K562 (cell line): ENCODE measurements around the gene ZNF839. TPM values are rescaled to one million over a fixed set of nuclear protein-coding genes. Genes with fewer than 3 reads are reported as not detected.

Experiments used
- BHLHE40 ChIP-seq: IDR thresholded peaks from 2 replicates; pipeline ENCODE4 v1.6.1; 2011; ENCODE audit warnings: low read length, improper control_type of control experiment
- BRF1 ChIP-seq: IDR thresholded peaks from 3 replicates; pipeline ENCODE4 v1.6.1; 2011; ENCODE audit warnings: borderline replicate concordance, mild to moderate bottlenecking; ENCODE audit not compliant: insufficient read length; ENCODE audit errors: extremely low read depth
- ESRRA ChIP-seq: fragments of 450-650 bp; IDR thresholded peaks from 2 replicates; pipeline ENCODE4 v1.6.1; 2014; ENCODE audit warnings: low read depth, mild to moderate bottlenecking, moderate library complexity, borderline replicate concordance
- HDAC1 ChIP-seq, 2 experiments: fragments of 450-650 bp; IDR thresholded peaks; 2 replicates each; pipeline ENCODE4 v1.6.1; 2016 to 2017; ENCODE audit warnings: inconsistent platforms in 1 of 2, mild to moderate bottlenecking in 1 of 2, moderate library complexity in 1 of 2
- HMGXB4 ChIP-seq: sonication (generic); formaldehyde crosslinking; IDR thresholded peaks from 2 replicates; pipeline ENCODE4 v1.8.1; 2023; ENCODE audit warnings: mild to moderate bottlenecking, missing genetic modification reagents
- IFI16 ChIP-seq: fragments of 250-450 bp; sonication (Bioruptor Pico); IDR thresholded peaks from 2 replicates; pipeline ENCODE4 v2.1.2; 2022; ENCODE audit warnings: mild to moderate bottlenecking, inconsistent platforms
- NELFE ChIP-seq: IDR thresholded peaks from 2 replicates; pipeline ENCODE4 v1.6.1; 2011; ENCODE audit warnings: mild to moderate bottlenecking; ENCODE audit not compliant: insufficient read depth, insufficient read length
- REST ChIP-seq, 2 experiments: fragments of 450-650 bp; formaldehyde crosslinking in 1 of 2; IDR thresholded peaks; 2 replicates each; pipeline versions ENCODE4 v1.4.0 to v1.6.1; 2014 to 2020; ENCODE audit warnings: mild to moderate bottlenecking in 2 of 2, borderline replicate concordance in 1 of 2, low read depth in 1 of 2
- STAG1 ChIP-seq: sonication (generic); formaldehyde crosslinking; IDR thresholded peaks from 2 replicates; pipeline ENCODE4 v1.5.0; 2020; ENCODE audit warnings: missing genetic modification reagents, borderline replicate concordance
- ZFX ChIP-seq: sonication (generic); formaldehyde crosslinking; IDR thresholded peaks from 2 replicates; pipeline ENCODE4 v1.8.0; 2022; ENCODE audit warnings: mild to moderate bottlenecking, missing genetic modification reagents, moderate library complexity
- ZNF12 ChIP-seq: sonication (generic); formaldehyde crosslinking; IDR thresholded peaks from 2 replicates; pipeline ENCODE4 v1.4.0; 2020; ENCODE audit warnings: mild to moderate bottlenecking, missing genetic modification reagents
- ZNF778 ChIP-seq: fragments of 450-650 bp; formaldehyde crosslinking; IDR thresholded peaks from 2 replicates; pipeline ENCODE4 v1.4.0; 2020; ENCODE audit warnings: mild to moderate bottlenecking, moderate library complexity
- polyA plus RNA-seq, 8 experiments: library from polyadenylated mRNA; depleted of rRNA in 4 of 8; stranded (reverse) in 5 of 8; unstranded in 3 of 8; fragments of >200 nt; fragmentation: Nextera tagmentation in 2 of 8; fragmentation: Illumina TruSeq in 1 of 8; extraction: Ambion mirVana in 2 of 8; extraction: Trizol in 1 of 8; gene quantifications; 2 replicates each; pipeline versions ENCODE4 v1.2.1 to v1.2.3, GENCODE V29; 2011 to 2014; ENCODE audit warnings: inconsistent platforms in 1 of 8, missing spikeins in 1 of 8
- total RNA-seq, 7 experiments: library from RNA; depleted of rRNA in 6 of 7; stranded (reverse); fragments of >200 nt in 6 of 7; fragmentation: Illumina TruSeq in 2 of 7; extraction: Trizol in 2 of 7; gene quantifications; 2 replicates each; pipeline versions ENCODE4 v1.2.1 to v1.2.3, GENCODE V29; 2011 to 2021; ENCODE audit warnings: low replicate concordance in 1 of 7
- TF ChIP-seq, protein P1 (sequence below): sonication (generic); formaldehyde crosslinking; IDR thresholded peaks from 2 replicates; pipeline ENCODE4 v1.8.1; 2023; ENCODE audit warnings: mild to moderate bottlenecking, missing genetic modification reagents
- TF ChIP-seq, protein P2 (sequence below): sonication (generic); formaldehyde crosslinking; IDR thresholded peaks from 2 replicates; pipeline ENCODE4 v1.9.0; 2022; ENCODE audit warnings: mild to moderate bottlenecking, missing genetic modification reagents

Gene ZNF839
- total and polyA plus RNA-seq, 9 of the 15 experiments (the other 6 are each of a cell fraction or from before 2014, with no cell fraction given): 0.42 to 8.4 (median 5.7) TPM

- TF ChIP-seq HMGXB4 (CRISPR knock-in tag) (peak; percentile 55; the same call in 1 of the 2 replicates), ZNF778 (no peak), STAG1 (CRISPR knock-in tag) (peak; percentile 91), ESRRA (peak; percentile 20; the same call in 1 of the 2 replicates), ZNF12 (no peak), BRF1 (no peak), IFI16 (CRISPR knock-in tag) (no peak), ZFX (CRISPR knock-in tag) (peak; percentile 39; the same call in 1 of the 2 replicates), HDAC1 (IDR thresholded peaks at IDR 0.05) (peak; percentile 19 to 69; a peak in 2 of 4 replicates), NELFE (no peak), BHLHE40 (peak; percentile 85), REST (IDR thresholded peaks at IDR 0.05; ENCODE audit: borderline replicate concordance) (peak; percentile 81), REST (CRISPR knock-in tag; IDR thresholded peaks at IDR 0.05; ENCODE audit: low read depth) (no peak)
- TF ChIP-seq, protein P1, sequence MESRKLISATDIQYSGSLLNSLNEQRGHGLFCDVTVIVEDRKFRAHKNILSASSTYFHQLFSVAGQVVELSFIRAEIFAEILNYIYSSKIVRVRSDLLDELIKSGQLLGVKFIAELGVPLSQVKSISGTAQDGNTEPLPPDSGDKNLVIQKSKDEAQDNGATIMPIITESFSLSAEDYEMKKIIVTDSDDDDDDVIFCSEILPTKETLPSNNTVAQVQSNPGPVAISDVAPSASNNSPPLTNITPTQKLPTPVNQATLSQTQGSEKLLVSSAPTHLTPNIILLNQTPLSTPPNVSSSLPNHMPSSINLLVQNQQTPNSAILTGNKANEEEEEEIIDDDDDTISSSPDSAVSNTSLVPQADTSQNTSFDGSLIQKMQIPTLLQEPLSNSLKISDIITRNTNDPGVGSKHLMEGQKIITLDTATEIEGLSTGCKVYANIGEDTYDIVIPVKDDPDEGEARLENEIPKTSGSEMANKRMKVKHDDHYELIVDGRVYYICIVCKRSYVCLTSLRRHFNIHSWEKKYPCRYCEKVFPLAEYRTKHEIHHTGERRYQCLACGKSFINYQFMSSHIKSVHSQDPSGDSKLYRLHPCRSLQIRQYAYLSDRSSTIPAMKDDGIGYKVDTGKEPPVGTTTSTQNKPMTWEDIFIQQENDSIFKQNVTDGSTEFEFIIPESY: peak; percentile 61; the same call in 1 of the 2 replicates
- TF ChIP-seq, protein P2, sequence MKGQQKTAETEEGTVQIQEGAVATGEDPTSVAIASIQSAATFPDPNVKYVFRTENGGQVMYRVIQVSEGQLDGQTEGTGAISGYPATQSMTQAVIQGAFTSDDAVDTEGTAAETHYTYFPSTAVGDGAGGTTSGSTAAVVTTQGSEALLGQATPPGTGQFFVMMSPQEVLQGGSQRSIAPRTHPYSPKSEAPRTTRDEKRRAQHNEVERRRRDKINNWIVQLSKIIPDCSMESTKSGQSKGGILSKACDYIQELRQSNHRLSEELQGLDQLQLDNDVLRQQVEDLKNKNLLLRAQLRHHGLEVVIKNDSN (CRISPR knock-in tag): peak; percentile 83
Observed at GRCh38 chr14:102314242-102315011, 5.1 kb upstream of the ZNF839 start (continued).
